GM20000 (cell line): Measurements from ENCODE around the gene EFCAB9.
"Not testable (repeated sequence)": the region's sequence is repeated elsewhere in the genome, so short reads cannot be mapped to it uniquely, and the experiment has no call there.

Experiments used
- DNase-seq: peaks from one replicate; pipeline ENCODE4 v3.0.0; 2012; ENCODE audit warnings: low spot score
- TF ChIP-seq, protein P1 (sequence below): IDR thresholded peaks from 2 replicates; pipeline ENCODE4 v1.5.1; 2012; ENCODE audit warnings: mild to moderate bottlenecking, control low read depth; ENCODE audit errors: extremely low read depth, missing control alignments

The EFCAB9 gene

DNA sequence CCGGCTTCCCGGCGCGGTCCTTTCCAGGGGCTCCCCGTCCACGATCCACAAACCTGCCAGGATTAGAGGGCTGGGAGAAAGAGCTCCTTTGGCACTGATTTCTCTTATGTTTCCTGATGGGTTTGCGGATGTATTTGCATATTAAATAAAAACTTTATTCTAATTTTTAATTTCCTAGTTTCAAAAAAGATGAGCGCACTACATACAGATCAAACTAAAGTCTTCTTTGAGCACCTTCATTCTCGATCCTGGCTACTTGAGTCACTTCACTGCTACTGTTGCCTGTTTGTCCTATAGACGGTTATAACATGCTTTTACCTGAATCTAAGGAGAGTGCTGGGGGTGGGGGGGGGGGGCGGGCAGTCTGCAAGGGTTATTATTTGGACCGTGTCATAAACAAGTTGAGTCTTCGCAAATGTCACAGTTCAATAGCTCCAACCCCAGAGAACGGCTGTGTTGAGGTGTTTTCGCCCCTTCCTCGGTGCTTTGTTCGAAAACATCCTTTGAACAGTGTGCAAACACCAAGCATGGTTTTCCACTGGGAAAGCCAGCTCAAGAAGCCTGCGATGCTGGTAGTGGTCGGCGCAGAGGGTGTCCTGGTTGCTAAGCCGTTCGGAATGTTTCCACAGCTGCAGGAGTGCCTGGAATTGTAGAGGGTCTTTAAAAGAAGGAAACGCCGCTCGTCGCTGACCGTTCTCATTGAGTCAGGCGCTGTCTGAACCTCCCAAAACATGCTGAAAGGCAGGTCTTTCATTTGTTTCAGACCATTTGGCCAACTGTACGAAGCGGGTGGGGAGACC is 4.9 kb upstream of the EFCAB9 start:
- TF ChIP-seq, protein P1, sequence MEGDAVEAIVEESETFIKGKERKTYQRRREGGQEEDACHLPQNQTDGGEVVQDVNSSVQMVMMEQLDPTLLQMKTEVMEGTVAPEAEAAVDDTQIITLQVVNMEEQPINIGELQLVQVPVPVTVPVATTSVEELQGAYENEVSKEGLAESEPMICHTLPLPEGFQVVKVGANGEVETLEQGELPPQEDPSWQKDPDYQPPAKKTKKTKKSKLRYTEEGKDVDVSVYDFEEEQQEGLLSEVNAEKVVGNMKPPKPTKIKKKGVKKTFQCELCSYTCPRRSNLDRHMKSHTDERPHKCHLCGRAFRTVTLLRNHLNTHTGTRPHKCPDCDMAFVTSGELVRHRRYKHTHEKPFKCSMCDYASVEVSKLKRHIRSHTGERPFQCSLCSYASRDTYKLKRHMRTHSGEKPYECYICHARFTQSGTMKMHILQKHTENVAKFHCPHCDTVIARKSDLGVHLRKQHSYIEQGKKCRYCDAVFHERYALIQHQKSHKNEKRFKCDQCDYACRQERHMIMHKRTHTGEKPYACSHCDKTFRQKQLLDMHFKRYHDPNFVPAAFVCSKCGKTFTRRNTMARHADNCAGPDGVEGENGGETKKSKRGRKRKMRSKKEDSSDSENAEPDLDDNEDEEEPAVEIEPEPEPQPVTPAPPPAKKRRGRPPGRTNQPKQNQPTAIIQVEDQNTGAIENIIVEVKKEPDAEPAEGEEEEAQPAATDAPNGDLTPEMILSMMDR: no peak
- DNase-seq: no peak

DNA sequence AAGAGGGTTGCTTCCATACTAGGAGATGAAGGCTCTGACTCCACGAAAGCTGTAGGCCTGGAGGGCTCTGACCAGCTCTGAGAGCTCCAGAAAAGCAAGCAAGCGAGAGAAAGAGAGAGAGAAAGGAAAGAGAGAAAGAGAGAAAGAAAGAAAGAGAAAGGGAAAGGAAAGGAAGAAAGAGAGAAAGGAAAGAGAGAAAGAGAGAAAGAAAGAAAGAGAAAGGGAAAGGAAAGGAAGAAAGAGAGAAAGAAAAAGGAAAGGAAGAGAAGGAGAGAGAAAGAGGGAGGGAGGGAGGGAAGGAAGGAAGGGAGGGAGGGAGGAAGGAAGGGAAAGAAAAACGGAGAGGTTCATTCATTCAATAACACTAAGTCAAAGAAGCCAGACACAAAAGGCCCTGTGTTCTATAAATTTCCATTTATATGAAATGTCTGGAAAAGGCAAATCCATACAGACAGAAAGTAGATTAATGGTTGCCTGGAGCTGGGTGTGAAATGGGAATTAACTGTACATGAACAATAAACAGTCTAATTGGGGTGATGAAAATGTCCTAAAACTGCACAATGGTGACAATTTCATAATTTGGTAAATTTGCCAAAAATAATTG is 4.2 kb upstream of the EFCAB9 start:
- no peak for DNase-seq
- TF ChIP-seq, protein P1: no peak

DNA sequence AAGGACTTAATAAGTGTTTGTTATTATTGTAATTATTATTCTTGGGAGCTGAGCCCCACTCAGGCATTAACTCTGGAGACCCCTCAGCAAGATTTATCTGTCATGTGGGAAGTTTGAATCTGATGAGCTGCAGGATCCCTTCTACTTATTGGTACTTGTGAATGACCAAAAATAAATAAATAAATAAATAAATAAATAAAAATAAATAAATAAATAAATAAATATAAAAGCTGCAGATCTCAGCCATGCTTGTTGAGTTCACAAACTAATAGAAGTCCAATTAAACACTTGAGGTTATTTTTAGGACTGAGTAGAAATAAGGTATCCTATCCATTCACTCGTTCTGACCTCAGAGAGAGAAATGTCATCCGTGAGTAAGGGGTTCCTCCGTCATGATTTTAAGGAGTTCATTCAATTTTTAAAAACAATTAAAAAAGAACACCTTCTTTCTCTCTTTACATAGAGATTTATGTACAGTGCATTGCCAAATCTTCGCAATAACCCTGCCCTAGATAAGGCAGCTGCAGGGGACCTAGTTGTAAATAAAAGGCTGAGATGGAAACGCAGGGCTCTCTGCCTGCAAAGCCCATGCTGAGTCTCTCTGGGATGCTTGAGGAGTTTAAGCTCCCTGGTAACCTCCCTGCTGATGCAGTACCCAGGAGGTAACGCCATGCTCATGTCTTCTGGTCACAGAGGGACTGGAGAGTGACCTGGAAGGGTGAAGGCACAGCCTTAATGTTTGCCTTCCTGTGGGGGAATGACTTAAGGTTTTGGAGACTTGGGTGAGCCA is 1.2 kb downstream of the EFCAB9 start:
- DNase-seq: no peak
- TF ChIP-seq, protein P1: no peak

DNA sequence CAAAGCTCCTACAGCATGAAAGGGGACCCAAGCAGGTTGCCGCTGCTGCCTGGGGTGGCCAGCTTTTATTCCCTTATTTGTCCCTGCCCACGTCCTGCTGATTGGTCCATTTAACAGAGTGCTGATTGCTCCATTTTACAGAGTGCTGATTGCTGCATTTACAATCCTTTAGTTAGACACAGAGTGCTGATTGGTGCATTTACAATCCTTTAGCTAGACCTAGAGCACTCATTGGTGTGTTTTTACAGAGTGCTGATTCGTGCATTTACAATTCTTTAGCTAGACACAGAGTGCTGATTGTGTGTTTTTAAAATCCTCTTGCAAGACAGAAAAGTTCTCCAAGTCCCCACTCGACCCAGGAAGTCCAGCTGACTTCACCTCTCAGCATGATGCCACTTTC is 3.8 kb downstream of the EFCAB9 start:
- DNase-seq: not testable (repeated sequence)

DNA sequence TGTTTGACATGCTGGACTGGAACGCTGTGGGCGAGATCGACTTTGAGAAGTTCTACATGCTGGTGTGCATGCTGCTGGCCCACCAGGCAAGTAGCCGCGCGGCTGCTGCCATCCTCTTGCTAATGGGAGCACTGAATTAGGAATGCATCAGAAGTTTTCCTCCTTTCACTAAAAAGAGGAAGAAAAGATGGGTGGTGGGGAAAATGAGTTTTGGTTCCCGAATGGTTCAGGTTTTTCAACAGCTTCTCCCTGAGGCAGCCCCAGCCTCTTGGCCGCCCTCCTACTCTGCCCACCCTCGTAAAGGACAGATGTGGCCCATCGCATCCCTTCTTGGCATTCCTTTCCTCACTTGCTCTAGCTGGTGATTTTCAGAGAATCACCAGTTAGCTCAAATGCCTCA is 5.5 kb downstream of the EFCAB9 start:
- TF ChIP-seq, protein P1: no peak

DNA sequence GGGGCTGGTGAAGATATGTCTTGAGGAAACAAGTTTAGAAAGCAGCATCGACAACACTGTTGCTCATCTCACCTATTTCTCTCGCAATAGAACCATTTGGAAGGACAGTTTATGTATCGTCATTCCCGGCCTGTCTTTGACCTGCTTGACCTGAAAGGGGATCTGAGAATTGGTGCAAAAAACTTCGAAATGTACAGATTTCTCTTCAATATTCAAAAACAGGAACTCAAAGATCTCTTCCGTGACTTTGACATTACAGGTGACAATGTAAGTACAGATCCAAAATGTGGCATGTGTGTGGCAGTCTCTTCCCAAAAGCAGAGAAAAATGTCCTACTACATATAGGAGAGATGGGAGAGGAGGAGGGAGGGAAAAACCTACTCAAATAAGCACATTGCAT is 6.5 kb downstream of the EFCAB9 start:
- no peak for DNase-seq
- TF ChIP-seq, protein P1: no peak

More for the DNA sequence above, 5.5 kb downstream of the EFCAB9 start:
- DNase-seq: no peak

DNA sequence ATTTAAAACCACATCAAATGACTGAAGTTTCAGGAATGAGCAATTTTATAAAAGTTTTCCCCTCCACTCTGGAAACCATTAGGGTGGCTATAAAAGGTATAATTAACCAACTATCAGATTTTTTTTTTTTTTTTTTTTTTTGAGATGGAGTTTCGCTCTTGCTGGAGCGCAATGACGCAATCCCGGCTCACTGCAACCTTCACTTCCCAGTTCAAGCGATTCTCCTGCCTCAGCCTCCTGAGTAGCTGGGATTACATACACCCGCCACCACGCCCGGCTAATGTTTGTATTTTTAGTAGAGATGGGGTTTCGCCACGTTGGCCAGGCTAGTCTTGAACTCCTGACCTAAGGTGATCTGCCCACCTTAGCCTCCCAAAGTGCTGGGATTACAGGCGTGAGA is 12.0 kb downstream of the EFCAB9 start:
- DNase-seq: not testable (repeated sequence)

DNA sequence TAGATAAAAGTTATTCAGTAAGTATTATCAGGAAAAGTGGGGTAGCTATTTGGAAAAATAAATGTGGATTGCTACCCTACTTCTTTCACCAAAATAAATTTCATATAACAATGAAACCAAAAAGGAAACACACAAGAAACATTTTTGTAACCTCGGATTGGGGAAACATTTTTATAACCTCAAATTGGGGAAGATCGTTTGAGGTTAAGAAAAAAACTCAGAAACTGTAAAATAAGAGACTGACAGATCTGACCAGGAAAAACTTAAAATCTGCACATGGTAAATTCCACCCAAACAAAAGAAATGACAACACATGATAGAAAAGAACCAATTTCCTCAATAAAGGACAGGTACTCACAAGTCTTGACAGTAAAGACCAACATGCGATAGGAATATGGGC is 13.5 kb downstream of the EFCAB9 start:
- DNase-seq: no peak
- TF ChIP-seq, protein P1: no peak
